SK-N-SH treated with all-trans-retinoic acid at 6 μM for 48 hours (cell line): ENCODE data around the gene LSR.
"Not testable (repeated sequence)": the region's sequence is repeated elsewhere in the genome, so short reads cannot be mapped to it uniquely, and the experiment has no call there.

Source experiments
- ATAC-seq: fragments of 200-7000 bp; cut with Tn5 transposase; 3 replicates; pipeline ENCODE4 v1.9.1; 2020; ENCODE audit warnings: mild to moderate bottlenecking, moderate library complexity
- ARNTL ChIP-seq: fragments of 450-650 bp; formaldehyde crosslinking; IDR thresholded peaks from 2 replicates; pipeline ENCODE4 v1.5.0; 2020; ENCODE audit warnings: low read depth, mild to moderate bottlenecking, moderate library complexity, borderline replicate concordance
- BACH2 ChIP-seq: fragments of 250-450 bp; sonication (Bioruptor Pico); IDR thresholded peaks from 2 replicates; pipeline ENCODE4 v1.9.0; 2021; ENCODE audit warnings: mild to moderate bottlenecking, borderline replicate concordance
- CSDC2 ChIP-seq: fragments of 250-450 bp; sonication (Bioruptor Pico); IDR thresholded peaks from 2 replicates; pipeline ENCODE4 v1.5.0; 2020; ENCODE audit warnings: mild to moderate bottlenecking, moderate library complexity
- ESRRG ChIP-seq: fragments of 250-450 bp; sonication (Bioruptor Pico); IDR thresholded peaks from 2 replicates; pipeline ENCODE4 v1.6.1; 2021; ENCODE audit warnings: mild to moderate bottlenecking
- GLIS3 ChIP-seq: fragments of 250-450 bp; sonication (Bioruptor Pico); IDR thresholded peaks from 2 replicates; pipeline ENCODE4 v1.5.0; 2020; ENCODE audit warnings: mild to moderate bottlenecking, moderate library complexity
- ISL1 ChIP-seq: fragments of 250-450 bp; sonication (Bioruptor Pico); IDR thresholded peaks from 2 replicates; pipeline ENCODE4 v2.1.2; 2022; ENCODE audit warnings: mild to moderate bottlenecking, moderate library complexity
- PPARA ChIP-seq: fragments of 250-450 bp; sonication (Bioruptor Pico); IDR thresholded peaks from 2 replicates; pipeline ENCODE4 v1.5.0; 2020; ENCODE audit warnings: mild to moderate bottlenecking, borderline replicate concordance
- RARB ChIP-seq: fragments of 250-450 bp; sonication (Bioruptor Pico); IDR thresholded peaks from 2 replicates; pipeline ENCODE4 v1.8.0; 2021; ENCODE audit warnings: mild to moderate bottlenecking, moderate library complexity
- SNAI2 ChIP-seq: fragments of 250-450 bp; sonication (Bioruptor Pico); IDR thresholded peaks from 2 replicates; pipeline ENCODE4 v1.5.0; 2020; ENCODE audit warnings: mild to moderate bottlenecking, moderate library complexity
- TCF4 ChIP-seq: fragments of 250-450 bp; sonication (Bioruptor Pico); IDR thresholded peaks from 2 replicates; pipeline ENCODE4 v1.8.0; 2021; ENCODE audit warnings: mild to moderate bottlenecking, moderate library complexity, borderline replicate concordance
- TOX ChIP-seq: fragments of 250-450 bp; sonication (Bioruptor Pico); IDR thresholded peaks from 2 replicates; pipeline ENCODE4 v1.8.0; 2021; ENCODE audit warnings: mild to moderate bottlenecking, moderate library complexity, borderline replicate concordance
- ZC3H10 ChIP-seq: fragments of 250-450 bp; sonication (Bioruptor Pico); IDR thresholded peaks from 2 replicates; pipeline ENCODE4 v1.5.1; 2021; ENCODE audit warnings: mild to moderate bottlenecking, moderate library complexity
- ZFP3 ChIP-seq: fragments of 250-450 bp; sonication (Bioruptor Pico); IDR thresholded peaks from 2 replicates; pipeline ENCODE4 v1.5.0; 2020; ENCODE audit warnings: mild to moderate bottlenecking, moderate library complexity
- ZFP30 ChIP-seq: fragments of 450-650 bp; formaldehyde crosslinking; IDR thresholded peaks from 2 replicates; pipeline ENCODE4 v1.5.0; 2022; ENCODE audit warnings: mild to moderate bottlenecking, moderate library complexity
- ZNF565 ChIP-seq: fragments of 450-650 bp; formaldehyde crosslinking; conservative IDR thresholded peaks from 2 replicates; pipeline ENCODE4 v1.5.0; 2020; ENCODE audit warnings: low read depth, mild to moderate bottlenecking, moderate library complexity
- ZNF70 ChIP-seq: fragments of 450-650 bp; formaldehyde crosslinking; IDR thresholded peaks from 2 replicates; pipeline ENCODE4 v1.5.0; 2020; ENCODE audit warnings: mild to moderate bottlenecking, moderate library complexity
- ZNF8 ChIP-seq: fragments of 450-650 bp; formaldehyde crosslinking; IDR thresholded peaks from 2 replicates; pipeline ENCODE4 v1.5.0; 2020; ENCODE audit warnings: mild to moderate bottlenecking, moderate library complexity
- TF ChIP-seq, protein P1 (sequence below): fragments of 250-450 bp; sonication (Bioruptor Pico); IDR thresholded peaks from 2 replicates; pipeline ENCODE4 v1.5.1; 2020; ENCODE audit warnings: low read depth, mild to moderate bottlenecking, moderate library complexity
- TF ChIP-seq, protein P2 (sequence below): fragments of 250-450 bp; sonication (Bioruptor Pico); IDR thresholded peaks from 2 replicates; pipeline ENCODE4 v1.8.0; 2020; ENCODE audit warnings: mild to moderate bottlenecking, moderate library complexity, borderline replicate concordance
- TF ChIP-seq, protein P3 (sequence below): fragments of 250-450 bp; sonication (Bioruptor Pico); IDR thresholded peaks from 2 replicates; pipeline ENCODE4 v1.5.0; 2020; ENCODE audit warnings: mild to moderate bottlenecking, moderate library complexity
- TF ChIP-seq, protein P4 (sequence below): fragments of 250-450 bp; sonication (Bioruptor Pico); IDR thresholded peaks from 2 replicates; pipeline ENCODE4 v1.5.1; 2021; ENCODE audit warnings: mild to moderate bottlenecking, moderate library complexity
- TF ChIP-seq, protein P5 (sequence below): fragments of 250-450 bp; sonication (Bioruptor Pico); IDR thresholded peaks from 2 replicates; pipeline ENCODE4 v1.8.0; 2021; ENCODE audit warnings: low read depth, mild to moderate bottlenecking, moderate library complexity, borderline replicate concordance

Gene LSR

DNA sequence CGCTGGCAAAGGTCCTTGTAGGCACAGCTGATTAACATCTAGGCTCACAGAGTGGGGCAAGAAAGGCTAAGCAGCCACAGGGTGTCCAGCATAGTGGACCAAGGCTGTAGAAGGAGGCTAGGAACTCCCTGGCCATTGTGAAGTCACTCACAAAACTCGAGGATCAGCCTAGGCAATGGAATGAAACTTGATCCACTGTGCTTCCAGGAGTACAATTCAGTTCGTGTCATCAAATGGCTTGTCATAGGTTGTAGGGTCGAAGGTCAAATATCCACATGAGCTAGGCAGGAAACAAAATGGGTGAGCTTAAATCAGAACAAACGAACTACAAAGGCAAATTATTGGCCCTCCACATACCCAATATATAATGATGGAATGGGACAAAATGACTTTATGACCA, 15.9 kb upstream of the LSR start (continued):
- TF ChIP-seq, protein P1, sequence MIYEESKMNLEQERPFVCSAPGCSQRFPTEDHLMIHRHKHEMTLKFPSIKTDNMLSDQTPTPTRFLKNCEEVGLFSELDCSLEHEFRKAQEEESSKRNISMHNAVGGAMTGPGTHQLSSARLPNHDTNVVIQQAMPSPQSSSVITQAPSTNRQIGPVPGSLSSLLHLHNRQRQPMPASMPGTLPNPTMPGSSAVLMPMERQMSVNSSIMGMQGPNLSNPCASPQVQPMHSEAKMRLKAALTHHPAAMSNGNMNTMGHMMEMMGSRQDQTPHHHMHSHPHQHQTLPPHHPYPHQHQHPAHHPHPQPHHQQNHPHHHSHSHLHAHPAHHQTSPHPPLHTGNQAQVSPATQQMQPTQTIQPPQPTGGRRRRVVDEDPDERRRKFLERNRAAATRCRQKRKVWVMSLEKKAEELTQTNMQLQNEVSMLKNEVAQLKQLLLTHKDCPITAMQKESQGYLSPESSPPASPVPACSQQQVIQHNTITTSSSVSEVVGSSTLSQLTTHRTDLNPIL (CRISPR knock-in tag), result no peak
- TF ChIP-seq, all 23 proteins: peak for 0

DNA sequence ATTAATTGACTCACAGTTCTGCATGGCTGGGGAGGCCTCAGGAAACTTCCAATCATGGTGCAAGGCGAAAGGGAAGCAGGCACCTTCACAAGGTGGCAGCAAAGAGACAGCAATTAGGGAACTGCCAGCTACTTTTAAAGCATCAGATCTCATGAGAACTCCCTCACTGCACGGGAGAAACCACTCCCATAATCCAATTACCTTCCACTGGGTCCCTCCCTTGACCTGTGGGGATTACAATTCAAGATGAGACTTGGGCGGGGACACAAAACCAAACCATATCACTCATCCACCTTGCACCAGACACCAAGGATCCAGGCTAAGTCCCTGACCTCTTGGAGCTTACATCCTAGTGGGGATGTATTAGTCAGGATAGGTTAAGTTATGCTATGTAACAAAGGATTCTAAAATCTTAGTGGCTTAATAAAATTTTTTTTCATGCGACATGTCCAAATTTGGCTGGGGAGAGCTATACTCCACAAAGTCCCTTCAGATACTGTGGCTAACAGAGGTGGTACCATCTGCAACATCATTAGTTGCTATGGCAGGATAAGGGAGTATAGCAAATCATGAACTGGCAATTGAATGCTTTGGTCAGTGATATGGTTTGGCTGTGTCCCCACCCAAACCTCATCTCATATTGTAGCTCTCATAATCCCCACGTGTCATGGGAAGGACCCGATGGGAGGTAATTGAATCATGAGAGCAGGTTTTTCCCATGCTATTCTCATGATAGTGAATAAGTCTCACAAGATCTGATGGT, 12.0 kb upstream of the LSR start:
- TF ChIP-seq ARNTL (CRISPR knock-in tag), result no peak
- no peak for TF ChIP-seq ZNF70
- no peak for TF ChIP-seq GLIS3 (CRISPR knock-in tag)
- no peak for TF ChIP-seq ISL1 (CRISPR knock-in tag)
- TF ChIP-seq RARB (CRISPR knock-in tag), result no peak
- TF ChIP-seq ZNF565 (CRISPR knock-in tag), result no peak
- no peak for TF ChIP-seq CSDC2
- no peak for TF ChIP-seq PPARA (CRISPR knock-in tag)
- TF ChIP-seq ZC3H10 (CRISPR knock-in tag), result no peak
- TF ChIP-seq, protein P2, sequence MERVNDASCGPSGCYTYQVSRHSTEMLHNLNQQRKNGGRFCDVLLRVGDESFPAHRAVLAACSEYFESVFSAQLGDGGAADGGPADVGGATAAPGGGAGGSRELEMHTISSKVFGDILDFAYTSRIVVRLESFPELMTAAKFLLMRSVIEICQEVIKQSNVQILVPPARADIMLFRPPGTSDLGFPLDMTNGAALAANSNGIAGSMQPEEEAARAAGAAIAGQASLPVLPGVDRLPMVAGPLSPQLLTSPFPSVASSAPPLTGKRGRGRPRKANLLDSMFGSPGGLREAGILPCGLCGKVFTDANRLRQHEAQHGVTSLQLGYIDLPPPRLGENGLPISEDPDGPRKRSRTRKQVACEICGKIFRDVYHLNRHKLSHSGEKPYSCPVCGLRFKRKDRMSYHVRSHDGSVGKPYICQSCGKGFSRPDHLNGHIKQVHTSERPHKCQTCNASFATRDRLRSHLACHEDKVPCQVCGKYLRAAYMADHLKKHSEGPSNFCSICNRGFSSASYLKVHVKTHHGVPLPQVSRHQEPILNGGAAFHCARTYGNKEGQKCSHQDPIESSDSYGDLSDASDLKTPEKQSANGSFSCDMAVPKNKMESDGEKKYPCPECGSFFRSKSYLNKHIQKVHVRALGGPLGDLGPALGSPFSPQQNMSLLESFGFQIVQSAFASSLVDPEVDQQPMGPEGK, result no peak
- TF ChIP-seq ZFP30 (CRISPR knock-in tag), result no peak
- TF ChIP-seq ZFP3 (CRISPR knock-in tag), result no peak
- TF ChIP-seq, protein P3, sequence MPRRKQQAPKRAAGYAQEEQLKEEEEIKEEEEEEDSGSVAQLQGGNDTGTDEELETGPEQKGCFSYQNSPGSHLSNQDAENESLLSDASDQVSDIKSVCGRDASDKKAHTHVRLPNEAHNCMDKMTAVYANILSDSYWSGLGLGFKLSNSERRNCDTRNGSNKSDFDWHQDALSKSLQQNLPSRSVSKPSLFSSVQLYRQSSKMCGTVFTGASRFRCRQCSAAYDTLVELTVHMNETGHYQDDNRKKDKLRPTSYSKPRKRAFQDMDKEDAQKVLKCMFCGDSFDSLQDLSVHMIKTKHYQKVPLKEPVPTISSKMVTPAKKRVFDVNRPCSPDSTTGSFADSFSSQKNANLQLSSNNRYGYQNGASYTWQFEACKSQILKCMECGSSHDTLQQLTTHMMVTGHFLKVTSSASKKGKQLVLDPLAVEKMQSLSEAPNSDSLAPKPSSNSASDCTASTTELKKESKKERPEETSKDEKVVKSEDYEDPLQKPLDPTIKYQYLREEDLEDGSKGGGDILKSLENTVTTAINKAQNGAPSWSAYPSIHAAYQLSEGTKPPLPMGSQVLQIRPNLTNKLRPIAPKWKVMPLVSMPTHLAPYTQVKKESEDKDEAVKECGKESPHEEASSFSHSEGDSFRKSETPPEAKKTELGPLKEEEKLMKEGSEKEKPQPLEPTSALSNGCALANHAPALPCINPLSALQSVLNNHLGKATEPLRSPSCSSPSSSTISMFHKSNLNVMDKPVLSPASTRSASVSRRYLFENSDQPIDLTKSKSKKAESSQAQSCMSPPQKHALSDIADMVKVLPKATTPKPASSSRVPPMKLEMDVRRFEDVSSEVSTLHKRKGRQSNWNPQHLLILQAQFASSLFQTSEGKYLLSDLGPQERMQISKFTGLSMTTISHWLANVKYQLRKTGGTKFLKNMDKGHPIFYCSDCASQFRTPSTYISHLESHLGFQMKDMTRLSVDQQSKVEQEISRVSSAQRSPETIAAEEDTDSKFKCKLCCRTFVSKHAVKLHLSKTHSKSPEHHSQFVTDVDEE (CRISPR knock-in tag), result no peak
- no peak for TF ChIP-seq BACH2 (CRISPR knock-in tag)
- TF ChIP-seq, protein P4, sequence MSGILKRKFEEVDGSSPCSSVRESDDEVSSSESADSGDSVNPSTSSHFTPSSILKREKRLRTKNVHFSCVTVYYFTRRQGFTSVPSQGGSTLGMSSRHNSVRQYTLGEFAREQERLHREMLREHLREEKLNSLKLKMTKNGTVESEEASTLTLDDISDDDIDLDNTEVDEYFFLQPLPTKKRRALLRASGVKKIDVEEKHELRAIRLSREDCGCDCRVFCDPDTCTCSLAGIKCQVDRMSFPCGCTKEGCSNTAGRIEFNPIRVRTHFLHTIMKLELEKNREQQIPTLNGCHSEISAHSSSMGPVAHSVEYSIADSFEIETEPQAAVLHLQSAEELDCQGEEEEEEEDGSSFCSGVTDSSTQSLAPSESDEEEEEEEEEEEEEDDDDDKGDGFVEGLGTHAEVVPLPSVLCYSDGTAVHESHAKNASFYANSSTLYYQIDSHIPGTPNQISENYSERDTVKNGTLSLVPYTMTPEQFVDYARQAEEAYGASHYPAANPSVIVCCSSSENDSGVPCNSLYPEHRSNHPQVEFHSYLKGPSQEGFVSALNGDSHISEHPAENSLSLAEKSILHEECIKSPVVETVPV (CRISPR knock-in tag), result no peak
- no peak for TF ChIP-seq TOX
- no peak for TF ChIP-seq ZNF8 (CRISPR knock-in tag)
- TF ChIP-seq, protein P1 (CRISPR knock-in tag), result no peak
- TF ChIP-seq ESRRG (CRISPR knock-in tag), result no peak
- no peak for TF ChIP-seq SNAI2 (CRISPR knock-in tag)
- no peak for ATAC-seq

DNA sequence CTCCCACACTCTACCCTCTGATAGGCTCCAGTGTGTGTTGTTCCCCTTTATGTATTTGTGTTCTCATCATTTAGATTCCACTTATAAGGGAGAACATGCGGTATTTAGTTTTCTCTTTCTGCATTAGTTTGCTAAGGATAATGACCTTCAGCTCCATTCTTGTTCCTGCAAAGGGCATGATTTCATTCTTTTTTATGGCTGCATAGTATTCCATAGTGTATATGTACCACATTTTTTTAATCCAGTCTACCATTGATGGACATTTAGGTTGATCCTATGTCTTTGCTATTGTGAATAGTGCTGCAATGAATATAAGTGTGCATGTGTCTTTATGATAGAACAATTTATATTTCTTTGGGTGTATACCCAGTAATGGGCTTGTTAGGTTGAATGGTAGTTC, 9.2 kb upstream of the LSR start:
- not testable (repeated sequence) for ATAC-seq

DNA sequence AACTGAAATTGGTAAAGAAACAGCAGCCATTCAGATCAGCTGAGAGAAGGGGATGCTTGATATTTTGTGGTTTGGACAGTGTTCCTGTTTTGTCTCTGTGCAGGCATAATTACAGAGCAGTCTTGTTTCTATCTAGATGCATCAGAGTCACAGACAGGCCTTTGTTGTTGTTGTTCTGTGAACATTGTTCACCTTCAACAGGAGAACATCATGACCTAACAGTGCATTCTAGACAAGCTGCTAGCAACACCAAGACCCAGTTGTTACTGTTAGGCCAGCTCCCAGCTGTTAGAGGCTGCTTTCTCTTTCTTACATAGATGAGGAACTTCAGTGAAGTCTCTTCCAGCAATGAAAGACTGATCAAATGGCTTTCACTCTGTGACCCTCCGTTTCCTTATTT, 8.5 kb upstream of the LSR start:
- TF ChIP-seq ZNF8 (CRISPR knock-in tag), result no peak
- TF ChIP-seq, protein P2, result no peak
- TF ChIP-seq ZC3H10 (CRISPR knock-in tag), result no peak
- TF ChIP-seq RARB (CRISPR knock-in tag), result no peak
- no peak for TF ChIP-seq TOX
- TF ChIP-seq, protein P4 (CRISPR knock-in tag), result no peak
- TF ChIP-seq, protein P5, sequence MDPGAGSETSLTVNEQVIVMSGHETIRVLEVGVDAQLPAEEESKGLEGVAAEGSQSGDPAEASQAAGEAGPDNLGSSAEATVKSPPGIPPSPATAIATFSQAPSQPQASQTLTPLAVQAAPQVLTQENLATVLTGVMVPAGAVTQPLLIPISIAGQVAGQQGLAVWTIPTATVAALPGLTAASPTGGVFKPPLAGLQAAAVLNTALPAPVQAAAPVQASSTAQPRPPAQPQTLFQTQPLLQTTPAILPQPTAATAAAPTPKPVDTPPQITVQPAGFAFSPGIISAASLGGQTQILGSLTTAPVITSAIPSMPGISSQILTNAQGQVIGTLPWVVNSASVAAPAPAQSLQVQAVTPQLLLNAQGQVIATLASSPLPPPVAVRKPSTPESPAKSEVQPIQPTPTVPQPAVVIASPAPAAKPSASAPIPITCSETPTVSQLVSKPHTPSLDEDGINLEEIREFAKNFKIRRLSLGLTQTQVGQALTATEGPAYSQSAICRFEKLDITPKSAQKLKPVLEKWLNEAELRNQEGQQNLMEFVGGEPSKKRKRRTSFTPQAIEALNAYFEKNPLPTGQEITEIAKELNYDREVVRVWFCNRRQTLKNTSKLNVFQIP (CRISPR knock-in tag), result no peak
- TF ChIP-seq TCF4, result no peak
- TF ChIP-seq ESRRG (CRISPR knock-in tag), result no peak
- TF ChIP-seq BACH2 (CRISPR knock-in tag), result no peak
- no peak for TF ChIP-seq GLIS3 (CRISPR knock-in tag)
- ATAC-seq, result no peak
